ENCODE results near the gene CD300LD.
"Not testable (repeated sequence)": the region's sequence is repeated elsewhere in the genome, so short reads cannot be mapped to it uniquely, and the experiment has no call there.

Gene CD300LD

GRCh38 chr17:74563358-74563757 is 28.7 kb downstream of the CD300LD start:
- no peak overlapping the region for H3K4me3 ChIP-seq (ENCODE audit: low read depth, low read length)
- TF ChIP-seq, protein P1, sequence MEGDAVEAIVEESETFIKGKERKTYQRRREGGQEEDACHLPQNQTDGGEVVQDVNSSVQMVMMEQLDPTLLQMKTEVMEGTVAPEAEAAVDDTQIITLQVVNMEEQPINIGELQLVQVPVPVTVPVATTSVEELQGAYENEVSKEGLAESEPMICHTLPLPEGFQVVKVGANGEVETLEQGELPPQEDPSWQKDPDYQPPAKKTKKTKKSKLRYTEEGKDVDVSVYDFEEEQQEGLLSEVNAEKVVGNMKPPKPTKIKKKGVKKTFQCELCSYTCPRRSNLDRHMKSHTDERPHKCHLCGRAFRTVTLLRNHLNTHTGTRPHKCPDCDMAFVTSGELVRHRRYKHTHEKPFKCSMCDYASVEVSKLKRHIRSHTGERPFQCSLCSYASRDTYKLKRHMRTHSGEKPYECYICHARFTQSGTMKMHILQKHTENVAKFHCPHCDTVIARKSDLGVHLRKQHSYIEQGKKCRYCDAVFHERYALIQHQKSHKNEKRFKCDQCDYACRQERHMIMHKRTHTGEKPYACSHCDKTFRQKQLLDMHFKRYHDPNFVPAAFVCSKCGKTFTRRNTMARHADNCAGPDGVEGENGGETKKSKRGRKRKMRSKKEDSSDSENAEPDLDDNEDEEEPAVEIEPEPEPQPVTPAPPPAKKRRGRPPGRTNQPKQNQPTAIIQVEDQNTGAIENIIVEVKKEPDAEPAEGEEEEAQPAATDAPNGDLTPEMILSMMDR (IDR thresholded peaks at IDR 0.05; ENCODE audit: low read depth, low read length) = no peak

- H3K4me3 ChIP-seq (ENCODE audit: low read depth, low read length) = no peak overlapping the region
- TF ChIP-seq, protein P1 (IDR thresholded peaks at IDR 0.05; ENCODE audit: low read depth, low read length) = no peak
Observed at GRCh38 chr17:74561586-74561985, 30.5 kb downstream of the CD300LD start.

DNA sequence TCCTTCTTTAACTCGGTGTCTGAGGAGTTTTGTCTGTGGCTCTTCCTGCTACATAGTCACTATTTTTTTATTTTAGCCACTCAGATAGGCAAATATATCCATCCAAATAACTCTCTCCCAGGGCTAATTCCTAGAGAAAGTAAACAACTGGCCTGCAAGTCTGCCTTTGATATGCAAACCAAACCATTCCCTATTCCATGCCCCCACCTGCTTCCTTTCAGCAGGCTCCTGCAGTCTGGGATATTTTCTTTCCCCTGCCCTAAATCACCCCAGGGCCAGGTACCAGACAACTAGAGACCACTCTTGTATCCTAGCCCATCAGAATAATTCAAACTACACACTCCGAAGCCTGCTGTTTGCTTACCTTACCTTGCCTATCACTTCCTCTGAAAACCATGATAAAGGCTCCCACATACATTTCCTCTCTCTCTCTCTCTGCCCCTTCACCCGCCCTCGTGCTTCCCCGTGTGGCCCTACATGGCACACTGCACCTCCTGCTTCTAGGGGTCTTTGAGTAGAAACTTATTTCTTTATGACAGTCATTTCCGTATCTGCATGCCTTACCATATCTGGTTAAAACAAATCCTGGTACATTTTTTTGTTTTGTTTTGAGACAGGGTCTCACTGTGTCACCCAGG is 33.1 kb downstream of the CD300LD start:
- H3K4me3 ChIP-seq (ENCODE audit: low read depth, low read length) = no peak overlapping the region
- TF ChIP-seq, protein P1 (IDR thresholded peaks at IDR 0.05; ENCODE audit: low read depth, low read length) = no peak

- not testable (repeated sequence) for H3K4me3 ChIP-seq (ENCODE audit: low read depth, low read length)
Observed at GRCh38 chr17:74558402-74558801, 33.7 kb downstream of the CD300LD start.

GRCh38 chr17:74555427-74555940 is 36.6 kb downstream of the CD300LD start:
- TF ChIP-seq, protein P1 (IDR thresholded peaks at IDR 0.05; ENCODE audit: low read depth, low read length) = no peak
- no peak overlapping the region for H3K4me3 ChIP-seq (ENCODE audit: low read depth, low read length)

GRCh38 chr17:74554909-74555308 is 37.2 kb downstream of the CD300LD start:
- TF ChIP-seq, protein P1 (IDR thresholded peaks at IDR 0.05; ENCODE audit: low read depth, low read length) = no peak
- H3K4me3 ChIP-seq (ENCODE audit: low read depth, low read length) = no peak overlapping the region

GRCh38 chr17:74552037-74552436 is 40.0 kb downstream of the CD300LD start:
- TF ChIP-seq, protein P1 (IDR thresholded peaks at IDR 0.05; ENCODE audit: low read depth, low read length) = no peak
- no peak overlapping the region for H3K4me3 ChIP-seq (ENCODE audit: low read depth, low read length)

DNA sequence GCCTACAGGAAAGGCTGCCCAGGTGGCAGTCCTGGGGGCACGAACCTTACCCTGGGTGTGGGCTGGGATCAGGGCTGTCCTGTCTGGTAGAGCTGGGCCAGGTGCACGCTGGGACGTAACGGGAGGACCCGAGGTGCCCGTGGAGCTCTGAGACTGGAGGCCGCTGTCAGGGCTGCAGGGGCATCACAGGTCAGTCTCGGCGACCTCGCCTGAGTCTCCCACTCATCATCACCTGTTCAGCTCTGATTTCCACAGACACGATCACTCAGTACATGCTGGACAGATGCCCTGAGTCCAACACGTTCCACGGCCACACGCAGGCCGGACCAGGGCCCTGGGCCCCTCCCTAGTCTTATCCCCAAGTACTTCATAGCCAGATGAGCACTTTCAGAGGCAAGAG is 41.5 kb downstream of the CD300LD start:
- TF ChIP-seq, protein P1 (IDR thresholded peaks at IDR 0.05; ENCODE audit: low read depth, low read length) = no peak
- H3K4me3 ChIP-seq (ENCODE audit: low read depth, low read length) = no peak overlapping the region

Measured in WI38 (cell line).